SJCRH30 (cell line): ENCODE results near the gene SCRG1. TPM values are rescaled to one million over a fixed set of nuclear protein-coding genes. Genes with fewer than 3 reads are reported as not detected.

Experiments used
- DNase-seq, 2 experiments: peaks; one replicate each; pipeline ENCODE4 v3.0.0-alpha.2; 2015 to 2020
- H3K27ac ChIP-seq: fragments of 250-450 bp; sonication (Bioruptor Pico); 2 replicates; pipeline ENCODE4 v1.5.1; 2020; ENCODE audit warnings: mild to moderate bottlenecking, moderate library complexity
- H3K27me3 ChIP-seq: fragments of 250-450 bp; sonication (Bioruptor Pico); 2 replicates; pipeline ENCODE4 v1.5.1; 2020; ENCODE audit warnings: mild to moderate bottlenecking, moderate library complexity
- H3K36me3 ChIP-seq: fragments of 250-450 bp; sonication (Bioruptor Pico); 2 replicates; pipeline ENCODE4 v1.5.1; 2020; ENCODE audit warnings: mild to moderate bottlenecking, moderate library complexity
- H3K4me1 ChIP-seq: fragments of 250-450 bp; sonication (Bioruptor Pico); 2 replicates; pipeline ENCODE4 v1.5.1; 2020; ENCODE audit warnings: mild to moderate bottlenecking, moderate library complexity
- H3K4me3 ChIP-seq: fragments of 250-450 bp; sonication (Bioruptor Pico); 2 replicates; pipeline ENCODE4 v1.5.1; 2020; ENCODE audit warnings: mild to moderate bottlenecking, moderate library complexity
- H3K9me3 ChIP-seq: fragments of 250-450 bp; sonication (Bioruptor Pico); replicated peaks from 2 replicates; pipeline ENCODE4 v1.5.1; 2020; ENCODE audit warnings: mild to moderate bottlenecking, moderate library complexity
- total RNA-seq: library from RNA; depleted of rRNA; stranded (reverse); fragments of >200 nt; shearing (Covaris generic); gene quantifications from 2 replicates; pipeline ENCODE4 v1.2.3, GENCODE V29; 2014; rRNA removed

Gene SCRG1
- total RNA-seq, 1 experiment from 2014 or later = not detected

GRCh38 chr4:173360587-173361221, 38.2 kb downstream of the SCRG1 start:
- Histone ChIP-seq H3K27me3 (no peaks in the 10 kb centered on the region), H3K4me3 (no peak overlapping the region), H3K4me1 (no peaks in the 10 kb centered on the region), H3K9me3 (no peaks in the 10 kb centered on the region), H3K27ac (no peak overlapping the region), H3K36me3 (no peaks in the 10 kb centered on the region)
- DNase-seq = peak in 1 of 2 experiments; percentile 7

GRCh38 chr4:173357939-173358338, 41.0 kb downstream of the SCRG1 start:
- Histone ChIP-seq H3K4me3 (no peak overlapping the region), H3K36me3 (no peaks in the 10 kb centered on the region), H3K4me1 (no peaks in the 10 kb centered on the region), H3K27me3 (no peaks in the 10 kb centered on the region), H3K27ac (no peak overlapping the region), H3K9me3 (no peaks in the 10 kb centered on the region)
- no peak for DNase-seq

- H3K4me1 ChIP-seq = peaks cover 9% of the 10 kb centered on the region
- no peak overlapping the region for H3K27ac ChIP-seq
- no peak overlapping the region for H3K4me3 ChIP-seq
- no peak for DNase-seq
- no peaks in the 10 kb centered on the region for H3K36me3 ChIP-seq
- no peaks in the 10 kb centered on the region for H3K9me3 ChIP-seq
- no peaks in the 10 kb centered on the region for H3K27me3 ChIP-seq
These were observed 51.4 kb downstream of the SCRG1 start for GRCh38 chr4:173347467-173347866.

- Histone ChIP-seq H3K27me3 (no peaks in the 10 kb centered on the region), H3K27ac (peak overlapping the region; percentile 60), H3K9me3 (no peaks in the 10 kb centered on the region), H3K4me3 (no peak overlapping the region), H3K36me3 (no peaks in the 10 kb centered on the region), H3K4me1 (peaks cover 9% of the 10 kb centered on the region)
- DNase-seq = peak in 1 of 2 experiments; percentile 57
These were observed 52.8 kb downstream of the SCRG1 start for GRCh38 chr4:173346074-173346473.

GRCh38 chr4:173345648-173346047, 53.3 kb downstream of the SCRG1 start:
- Histone ChIP-seq H3K9me3 (no peaks in the 10 kb centered on the region), H3K27ac (0 out of 2 replicates have a peak overlapping the region, but pooled peaks have one; percentile 12), H3K4me3 (no peak overlapping the region), H3K36me3 (no peaks in the 10 kb centered on the region), H3K4me1 (peaks cover 9% of the 10 kb centered on the region), H3K27me3 (no peaks in the 10 kb centered on the region)
- no peak for DNase-seq

GRCh38 chr4:173343832-173344397, 55.0 kb downstream of the SCRG1 start:
- Histone ChIP-seq H3K36me3 (no peaks in the 10 kb centered on the region), H3K27ac (no peak overlapping the region), H3K4me1 (peaks cover 9% of the 10 kb centered on the region), H3K9me3 (no peaks in the 10 kb centered on the region), H3K27me3 (no peaks in the 10 kb centered on the region), H3K4me3 (no peak overlapping the region)
- DNase-seq = no peak

- no peaks in the 10 kb centered on the region for H3K9me3 ChIP-seq
- H3K27me3 ChIP-seq = no peaks in the 10 kb centered on the region
- H3K4me1 ChIP-seq = peaks cover 4% of the 10 kb centered on the region; the same call in 1 of the 2 replicates
- H3K27ac ChIP-seq = no peak overlapping the region
- no peak overlapping the region for H3K4me3 ChIP-seq
- peaks cover 12% of the 10 kb centered on the region for H3K36me3 ChIP-seq
- DNase-seq = no peak
These were observed 61.5 kb downstream of the SCRG1 start for GRCh38 chr4:173337463-173337862.

- no peaks in the 10 kb centered on the region for H3K9me3 ChIP-seq
- H3K4me1 ChIP-seq = peaks cover 6% of the 10 kb centered on the region
- H3K27ac ChIP-seq = peak overlapping the region; percentile 99
- H3K36me3 ChIP-seq = peaks cover 34% of the 10 kb centered on the region
- peak overlapping the region; percentile 94 for H3K4me3 ChIP-seq
- peak; percentile 83 to 88 for DNase-seq
- H3K27me3 ChIP-seq = no peaks in the 10 kb centered on the region; the same call in 1 of the 2 replicates
These were observed 63.8 kb downstream of the SCRG1 start for GRCh38 chr4:173334891-173335752.

Other genes starting within 250 kb of the SCRG1 start
- 42.9 and 48.4 TPM in 2 replicates for gene GALNT7, start 230.3 kb downstream of the SCRG1 start, total RNA-seq
- gene HMGB2, start 64.8 kb downstream of the SCRG1 start, total RNA-seq = 281 and 327 TPM in 2 replicates
- 29.0 and 30.6 TPM in 2 replicates for gene SAP30, start 28.2 kb downstream of the SCRG1 start, total RNA-seq
- 2.3 and 3.4 TPM in 2 replicates for gene HAND2, start 131.1 kb upstream of the SCRG1 start, total RNA-seq